ENCODE data around the gene RNF227. TPM values are rescaled to one million over a fixed set of nuclear protein-coding genes. Genes with fewer than 3 reads are reported as not detected.

The RNF227 gene
- total RNA-seq, 1 experiment from 2014 or later, result 0.11 TPM

DNA sequence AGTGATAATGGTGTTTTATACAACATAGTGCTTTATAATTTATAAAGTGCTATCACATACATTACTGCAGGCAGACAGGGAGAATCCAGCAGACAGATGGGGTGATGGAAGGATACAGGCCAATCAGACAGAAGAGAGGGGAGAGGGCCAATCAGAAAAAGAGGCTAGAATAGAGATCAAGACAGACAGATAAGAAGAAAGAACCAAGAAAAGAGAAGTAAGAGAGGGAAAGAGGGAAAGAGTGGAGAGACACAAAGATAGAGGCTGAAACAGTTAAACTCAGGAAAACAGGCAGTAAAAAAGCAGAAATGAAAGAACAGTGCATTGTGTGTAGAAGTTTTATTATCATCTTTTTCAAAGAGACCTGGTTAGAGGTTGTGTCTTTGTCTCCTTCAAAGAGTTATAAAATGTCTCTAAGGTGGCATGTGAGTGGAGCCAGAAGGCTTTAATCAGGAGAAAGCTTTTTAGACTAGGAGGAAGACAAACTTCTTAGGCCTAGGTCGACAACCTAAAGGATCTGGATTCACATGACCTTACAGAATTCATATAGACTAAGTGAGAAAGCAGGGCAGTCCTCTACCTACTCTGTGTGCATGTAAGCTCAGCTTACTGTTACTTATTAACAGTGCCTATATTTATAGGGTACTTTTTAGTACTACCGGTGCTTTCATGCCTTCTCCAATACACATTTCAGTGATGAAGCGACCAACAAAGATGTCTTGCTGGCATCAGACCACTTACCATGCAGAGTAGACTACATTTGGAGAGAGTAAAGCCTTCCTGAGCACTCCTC, 35.8 kb downstream of the RNF227 start:
- Histone ChIP-seq H3K79me2 (ENCODE audit: low read length) (peaks cover under 1% of the 10 kb centered on the region; the same call in 1 of the 2 replicates), H3K27me3 (ENCODE audit: low read length) (no peaks in the 10 kb centered on the region), H3K4me3 (ENCODE audit: low read length) (no peak overlapping the region), H3K9me3 (ENCODE audit: low read length) (no peaks in the 10 kb centered on the region), H3F3A (ENCODE audit: low read length, unreplicated experiment) (no peaks in the 10 kb centered on the region), H3K36me3 (ENCODE audit: low read depth, low read length) (no peaks in the 10 kb centered on the region), H3K4me1 (ENCODE audit: insufficient read depth, low read length) (0 out of 2 replicates have a peak, but pooled peaks cover 8% of the 10 kb centered on the region), H3K9ac (ENCODE audit: low read length) (no peak overlapping the region), H2AFZ (ENCODE audit: low read length) (no peak overlapping the region), H4K20me1 (ENCODE audit: low read length) (no peaks in the 10 kb centered on the region), H3K9me2 (replicated peaks; ENCODE audit: low read length) (no peaks in the 10 kb centered on the region), H3K27ac (ENCODE audit: low read length) (no peak overlapping the region), H3K4me2 (ENCODE audit: low read length) (no peak overlapping the region)
- ATAC-seq, result no peak
- TF ChIP-seq, protein P1, sequence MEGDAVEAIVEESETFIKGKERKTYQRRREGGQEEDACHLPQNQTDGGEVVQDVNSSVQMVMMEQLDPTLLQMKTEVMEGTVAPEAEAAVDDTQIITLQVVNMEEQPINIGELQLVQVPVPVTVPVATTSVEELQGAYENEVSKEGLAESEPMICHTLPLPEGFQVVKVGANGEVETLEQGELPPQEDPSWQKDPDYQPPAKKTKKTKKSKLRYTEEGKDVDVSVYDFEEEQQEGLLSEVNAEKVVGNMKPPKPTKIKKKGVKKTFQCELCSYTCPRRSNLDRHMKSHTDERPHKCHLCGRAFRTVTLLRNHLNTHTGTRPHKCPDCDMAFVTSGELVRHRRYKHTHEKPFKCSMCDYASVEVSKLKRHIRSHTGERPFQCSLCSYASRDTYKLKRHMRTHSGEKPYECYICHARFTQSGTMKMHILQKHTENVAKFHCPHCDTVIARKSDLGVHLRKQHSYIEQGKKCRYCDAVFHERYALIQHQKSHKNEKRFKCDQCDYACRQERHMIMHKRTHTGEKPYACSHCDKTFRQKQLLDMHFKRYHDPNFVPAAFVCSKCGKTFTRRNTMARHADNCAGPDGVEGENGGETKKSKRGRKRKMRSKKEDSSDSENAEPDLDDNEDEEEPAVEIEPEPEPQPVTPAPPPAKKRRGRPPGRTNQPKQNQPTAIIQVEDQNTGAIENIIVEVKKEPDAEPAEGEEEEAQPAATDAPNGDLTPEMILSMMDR (conservative IDR thresholded peaks at IDR 0.05; ENCODE audit: low read depth, low read length), result no peak
- TF ChIP-seq EZH2 (IDR thresholded peaks at IDR 0.05; ENCODE audit: low read length, unreplicated experiment) (no peak), EZH2phosphoT487 (IDR thresholded peaks at IDR 0.05; ENCODE audit: borderline replicate concordance, low read length) (no peak)
- no peak for DNase-seq
- ChIA-PET POLR2A (ENCODE audit: unreplicated experiment) (no interaction called here), CTCF (no interaction called here)
- intact Hi-C loops (cut with micrococcal nuclease), result no loop called here
- BruUV-seq (replicated peaks), result no TSS peak

DNA sequence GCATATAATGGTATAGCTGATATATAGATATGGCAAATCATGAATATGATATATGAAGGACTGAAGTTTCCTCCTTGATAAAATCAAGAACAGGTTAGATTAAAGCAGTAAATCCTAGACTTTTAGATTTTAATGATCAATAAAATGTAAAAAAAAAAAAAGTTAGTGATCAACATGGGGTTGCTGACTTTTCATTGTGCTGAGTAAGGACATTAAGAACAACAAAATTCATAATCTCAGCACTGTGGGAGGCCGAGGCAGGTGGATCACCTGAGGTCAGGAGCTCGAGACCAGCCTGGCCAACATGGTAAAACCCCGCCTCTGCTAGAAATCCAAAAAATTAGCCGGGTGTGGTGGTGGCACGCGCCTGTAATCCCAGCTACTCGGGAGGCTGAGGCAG, 37.9 kb downstream of the RNF227 start:
- POLR2A ChIA-PET (ENCODE audit: unreplicated experiment), result no interaction called here

More for the DNA sequence above, 37.9 kb downstream of the RNF227 start:
- no peak overlapping the region for H3K9ac ChIP-seq (ENCODE audit: low read length)
- H3K4me2 ChIP-seq (ENCODE audit: low read length), result no peak overlapping the region
- H3K4me1 ChIP-seq (ENCODE audit: insufficient read depth, low read length), result no peaks in the 10 kb centered on the region
- no peaks in the 10 kb centered on the region for H4K20me1 ChIP-seq (ENCODE audit: low read length)
- DNase-seq, result no peak
- no peaks in the 10 kb centered on the region for H3K79me2 ChIP-seq (ENCODE audit: low read length)
- TF ChIP-seq, protein P1 (conservative IDR thresholded peaks at IDR 0.05; ENCODE audit: low read depth, low read length), result no peak
- no peak for TF ChIP-seq EZH2 (IDR thresholded peaks at IDR 0.05; ENCODE audit: low read length, unreplicated experiment)
- no peak for TF ChIP-seq EZH2phosphoT487 (IDR thresholded peaks at IDR 0.05; ENCODE audit: borderline replicate concordance, low read length)
- BruUV-seq (replicated peaks), result no TSS peak
- H3K9me3 ChIP-seq (ENCODE audit: low read length), result no peaks in the 10 kb centered on the region
- H3K27me3 ChIP-seq (ENCODE audit: low read length), result no peaks in the 10 kb centered on the region
- CTCF ChIA-PET, result no interaction called here
- H3K36me3 ChIP-seq (ENCODE audit: low read depth, low read length), result no peaks in the 10 kb centered on the region
- H3K27ac ChIP-seq (ENCODE audit: low read length), result no peak overlapping the region
- no peak overlapping the region for H3K4me3 ChIP-seq (ENCODE audit: low read length)
- no peaks in the 10 kb centered on the region for H3K9me2 ChIP-seq (replicated peaks; ENCODE audit: low read length)
- H2AFZ ChIP-seq (ENCODE audit: low read length), result no peak overlapping the region
- intact Hi-C loops (cut with micrococcal nuclease), result no loop called here
- H3F3A ChIP-seq (ENCODE audit: low read length, unreplicated experiment), result no peaks in the 10 kb centered on the region
- no peak for ATAC-seq
